Chondrocyte (in vitro differentiated cells): Measurements from ENCODE around the gene THBS2. TPM values are rescaled to one million over a fixed set of nuclear protein-coding genes. Genes with fewer than 3 reads are reported as not detected.

ENCODE experiments used
- DNase-seq: peaks from one replicate; pipeline ENCODE4 v3.0.0; 2021; ENCODE audit warnings: mixed read lengths, low spot score
- H3K27ac Mint-ChIP-seq: one replicate; pipeline ENCODE4 v1.8.0; 2021; ENCODE audit warnings: mild to moderate bottlenecking, moderate library complexity, mixed read lengths; ENCODE audit not compliant: unreplicated experiment
- H3K27me3 Mint-ChIP-seq: 2 replicates; pipeline ENCODE4 v1.8.0; 2021; ENCODE audit warnings: low read depth, mixed read lengths
- H3K36me3 Mint-ChIP-seq: 2 replicates; pipeline ENCODE4 v1.8.0; 2021; ENCODE audit warnings: low read depth, mixed read lengths
- H3K4me1 Mint-ChIP-seq: 2 replicates; pipeline ENCODE4 v1.8.0; 2021; ENCODE audit warnings: low read depth, mild to moderate bottlenecking, mixed read lengths
- H3K4me3 Mint-ChIP-seq: one replicate; pipeline ENCODE4 v1.8.0; 2021; ENCODE audit warnings: mild to moderate bottlenecking, moderate library complexity, mixed read lengths; ENCODE audit not compliant: unreplicated experiment
- H3K9me3 Mint-ChIP-seq: 2 replicates; pipeline ENCODE4 v1.8.0; 2021; ENCODE audit warnings: low read depth, mixed read lengths
- total RNA-seq: library from RNA; stranded (reverse); gene quantifications from 3 replicates; pipeline ENCODE4 v1.2.1, GENCODE V29; 2021
- TF ChIP-seq, protein P1 (sequence below): fragments of 200-600 bp; sonication (generic); IDR thresholded peaks from 2 replicates; pipeline ENCODE4 v1.5.0; 2021; ENCODE audit warnings: antibody characterized with exemption, mild to moderate bottlenecking, moderate library complexity

The THBS2 gene
- total RNA-seq, 1 donor from 2014 or later: 1,285 TPM

DNA sequence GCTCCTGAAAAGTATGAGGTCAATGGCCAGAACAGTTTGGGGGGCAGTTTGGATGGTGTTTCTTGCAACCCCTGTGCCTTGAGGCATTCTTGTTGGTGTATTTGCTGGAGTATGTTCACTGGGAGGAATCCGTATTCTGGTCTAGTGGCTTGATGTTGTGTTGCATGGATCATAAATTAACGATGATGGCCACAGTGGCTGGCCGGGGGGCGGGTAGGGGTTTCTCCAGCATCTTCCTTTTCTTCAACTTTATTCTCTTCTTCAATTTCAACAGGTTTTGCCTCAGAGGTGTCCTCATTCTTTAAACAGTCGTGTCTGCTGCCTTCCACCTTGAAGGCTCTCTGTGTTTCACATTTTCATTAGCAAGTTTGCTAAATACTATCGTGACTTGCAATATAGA is 43.0 kb upstream of the THBS2 start:
- Mint-ChIP-seq H3K9me3 (peaks cover 9% of the 10 kb centered on the region), H3K4me1 (peaks cover 14% of the 10 kb centered on the region), H3K4me3 (no peak overlapping the region), H3K27me3 (no peaks in the 10 kb centered on the region), H3K27ac (no peak overlapping the region), H3K36me3 (no peaks in the 10 kb centered on the region)
- no peak for DNase-seq
- TF ChIP-seq, protein P1, sequence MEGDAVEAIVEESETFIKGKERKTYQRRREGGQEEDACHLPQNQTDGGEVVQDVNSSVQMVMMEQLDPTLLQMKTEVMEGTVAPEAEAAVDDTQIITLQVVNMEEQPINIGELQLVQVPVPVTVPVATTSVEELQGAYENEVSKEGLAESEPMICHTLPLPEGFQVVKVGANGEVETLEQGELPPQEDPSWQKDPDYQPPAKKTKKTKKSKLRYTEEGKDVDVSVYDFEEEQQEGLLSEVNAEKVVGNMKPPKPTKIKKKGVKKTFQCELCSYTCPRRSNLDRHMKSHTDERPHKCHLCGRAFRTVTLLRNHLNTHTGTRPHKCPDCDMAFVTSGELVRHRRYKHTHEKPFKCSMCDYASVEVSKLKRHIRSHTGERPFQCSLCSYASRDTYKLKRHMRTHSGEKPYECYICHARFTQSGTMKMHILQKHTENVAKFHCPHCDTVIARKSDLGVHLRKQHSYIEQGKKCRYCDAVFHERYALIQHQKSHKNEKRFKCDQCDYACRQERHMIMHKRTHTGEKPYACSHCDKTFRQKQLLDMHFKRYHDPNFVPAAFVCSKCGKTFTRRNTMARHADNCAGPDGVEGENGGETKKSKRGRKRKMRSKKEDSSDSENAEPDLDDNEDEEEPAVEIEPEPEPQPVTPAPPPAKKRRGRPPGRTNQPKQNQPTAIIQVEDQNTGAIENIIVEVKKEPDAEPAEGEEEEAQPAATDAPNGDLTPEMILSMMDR: no peak

DNA sequence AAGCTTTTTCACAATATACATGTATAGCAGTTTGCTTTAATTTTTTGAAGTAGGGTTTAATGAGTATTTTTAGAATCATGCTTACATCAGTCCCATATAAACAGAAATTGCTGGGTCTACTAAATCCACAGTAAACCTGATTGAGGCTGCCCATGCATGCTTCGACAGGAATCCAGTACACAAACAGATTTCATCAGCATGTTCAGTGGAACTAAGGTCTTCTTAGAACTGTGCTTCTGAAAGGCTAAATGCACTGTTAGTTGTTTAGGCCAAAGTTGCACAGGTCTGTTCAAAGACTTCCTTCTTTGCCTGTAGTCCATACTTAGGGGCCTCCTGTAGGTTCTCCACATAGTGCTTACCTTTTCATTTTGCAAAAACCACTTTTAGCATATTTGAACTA is 42.5 kb upstream of the THBS2 start:
- H3K27ac Mint-ChIP-seq: no peak overlapping the region
- H3K4me3 Mint-ChIP-seq: no peak overlapping the region
- H3K9me3 Mint-ChIP-seq: peaks cover 9% of the 10 kb centered on the region
- no peak for DNase-seq
- H3K36me3 Mint-ChIP-seq: no peaks in the 10 kb centered on the region
- H3K27me3 Mint-ChIP-seq: no peaks in the 10 kb centered on the region
- TF ChIP-seq, protein P1: no peak
- H3K4me1 Mint-ChIP-seq: peaks cover 14% of the 10 kb centered on the region

DNA sequence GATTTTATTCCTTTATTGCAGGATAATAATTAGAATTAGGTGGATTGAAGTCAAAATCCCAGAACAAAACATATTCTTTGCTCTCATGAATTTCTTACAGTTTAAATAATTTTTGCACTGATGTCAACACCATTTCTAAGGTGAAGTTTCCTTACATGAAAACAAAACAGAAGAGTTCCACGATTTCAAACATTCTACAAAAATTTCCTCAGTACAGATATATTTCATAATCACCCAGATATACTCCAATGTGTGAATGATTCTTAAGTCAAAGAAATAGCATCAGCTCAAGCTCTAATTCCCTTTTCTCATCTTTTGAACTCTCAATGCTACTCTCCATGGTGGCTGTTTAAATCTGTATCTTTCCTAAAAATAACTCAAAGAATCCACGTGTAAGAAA is 39.5 kb upstream of the THBS2 start:
- TF ChIP-seq, protein P1: no peak
- H3K4me1 Mint-ChIP-seq: peaks cover 38% of the 10 kb centered on the region
- H3K27me3 Mint-ChIP-seq: no peaks in the 10 kb centered on the region
- no peak overlapping the region for H3K27ac Mint-ChIP-seq
- H3K4me3 Mint-ChIP-seq: no peak overlapping the region
- no peak for DNase-seq
- H3K36me3 Mint-ChIP-seq: no peaks in the 10 kb centered on the region
- peaks cover 3% of the 10 kb centered on the region for H3K9me3 Mint-ChIP-seq

DNA sequence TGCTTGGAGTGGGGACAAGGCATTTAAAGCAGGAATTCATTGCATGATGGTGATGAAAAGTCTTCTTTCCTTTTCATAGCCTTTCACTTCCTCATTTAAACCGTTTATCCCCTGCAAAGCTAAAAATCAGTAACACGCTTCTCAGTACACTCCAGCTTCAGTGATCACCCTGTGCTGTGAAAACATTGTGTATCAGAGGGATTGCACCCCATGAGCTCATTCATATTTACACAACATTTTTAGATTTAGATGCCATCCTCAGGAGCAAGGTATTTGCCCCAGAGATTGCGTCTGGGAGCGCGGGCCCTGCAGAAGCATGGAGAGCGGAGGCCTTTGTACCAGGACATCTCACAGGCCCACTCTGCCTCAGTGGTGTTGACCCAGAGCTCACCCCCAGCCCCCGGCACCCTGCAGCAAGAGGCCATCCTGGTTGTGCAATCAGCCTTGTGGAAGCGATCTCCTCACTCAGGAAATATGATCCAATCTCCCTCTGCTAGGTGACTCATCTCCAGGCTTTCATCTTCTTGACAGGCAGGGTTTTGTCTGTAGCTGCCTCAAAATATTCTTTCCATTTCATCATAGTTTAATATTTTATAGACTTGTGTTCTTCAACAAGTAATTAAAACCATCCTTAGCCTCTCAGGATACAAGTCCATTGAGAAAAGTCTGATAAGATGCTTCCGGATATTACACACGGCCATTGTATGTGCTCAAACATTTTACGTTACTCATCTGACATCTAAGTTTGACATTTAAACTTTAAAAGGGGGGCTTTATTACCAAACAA is 38.9 kb upstream of the THBS2 start:
- no peak overlapping the region for H3K4me3 Mint-ChIP-seq
- H3K36me3 Mint-ChIP-seq: no peaks in the 10 kb centered on the region
- H3K9me3 Mint-ChIP-seq: peaks cover 3% of the 10 kb centered on the region
- H3K27ac Mint-ChIP-seq: peak overlapping the region; percentile 71
- no peaks in the 10 kb centered on the region for H3K27me3 Mint-ChIP-seq
- DNase-seq: no peak
- TF ChIP-seq, protein P1: no peak
- H3K4me1 Mint-ChIP-seq: peaks cover 38% of the 10 kb centered on the region

DNA sequence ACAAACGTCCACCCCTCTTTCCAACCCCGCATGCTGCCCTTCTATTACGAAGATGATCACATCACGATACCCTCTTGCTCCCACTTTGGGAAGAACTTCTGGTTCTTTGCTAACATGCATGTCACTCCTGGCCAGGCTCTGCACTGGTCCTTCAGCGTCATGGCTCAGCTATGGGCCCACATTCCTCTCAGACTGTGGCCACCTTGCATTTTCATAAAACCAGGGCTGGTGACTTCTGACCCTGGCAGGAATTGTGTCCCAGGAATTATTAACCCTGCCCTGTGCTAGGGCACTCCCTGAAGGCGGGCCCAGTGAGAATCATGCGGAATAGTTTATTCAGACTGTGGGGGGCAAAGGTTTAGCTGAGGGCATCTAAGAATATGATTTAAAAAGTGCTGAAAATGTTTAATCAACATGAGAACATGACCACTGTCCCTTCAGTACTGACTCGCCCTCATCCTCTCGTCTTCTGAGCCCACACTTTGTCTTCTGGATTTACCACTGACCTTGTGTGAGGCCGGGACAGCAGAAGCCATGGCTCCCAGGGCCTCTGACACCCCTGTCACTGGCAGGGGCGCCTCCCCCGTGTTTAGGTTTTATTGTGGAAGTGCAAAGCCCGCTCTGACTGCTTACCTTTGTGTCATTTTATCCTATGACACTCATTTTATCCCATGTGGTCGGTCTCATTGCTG is 38.1 kb upstream of the THBS2 start:
- TF ChIP-seq, protein P1: no peak
- Mint-ChIP-seq H3K4me1 (peaks cover 38% of the 10 kb centered on the region), H3K9me3 (peaks cover 3% of the 10 kb centered on the region), H3K4me3 (no peak overlapping the region), H3K36me3 (no peaks in the 10 kb centered on the region), H3K27ac (peak overlapping the region; percentile 71), H3K27me3 (no peaks in the 10 kb centered on the region)
- no peak for DNase-seq
